Fibroblast of pulmonary artery (primary cell): Measurements from ENCODE around the gene HBZ.
"Not testable (repeated sequence)": the region's sequence is repeated elsewhere in the genome, so short reads cannot be mapped to it uniquely, and the experiment has no call there.

Source experiments
- DNase-seq: peaks from one replicate; pipeline ENCODE4 v3.0.0-alpha.2; 2010; ENCODE audit warnings: low read depth
- H3K4me3 ChIP-seq: replicated peaks from 2 replicates; pipeline ENCODE4 v1.5.1; 2011; ENCODE audit warnings: low read depth, mild to moderate bottlenecking, control low read depth, low read length, moderate library complexity
- CTCF ChIP-seq: IDR thresholded peaks from 2 replicates; pipeline ENCODE4 v1.5.1; 2011; ENCODE audit warnings: mild to moderate bottlenecking, control low read depth, low read length, inconsistent platforms; ENCODE audit errors: missing control alignments

The HBZ gene

GRCh38 chr16:120756-121155 lies 31.7 kb upstream of the HBZ start:
- no peak overlapping the region for H3K4me3 ChIP-seq
- no peak for TF ChIP-seq CTCF
- DNase-seq = no peak

GRCh38 chr16:122361-122760 lies 30.1 kb upstream of the HBZ start:
- H3K4me3 ChIP-seq = no peak overlapping the region
- DNase-seq = no peak
- TF ChIP-seq CTCF = no peak

GRCh38 chr16:123558-124350 lies 28.7 kb upstream of the HBZ start:
- not testable (repeated sequence) for H3K4me3 ChIP-seq, DNase-seq

- no peak for TF ChIP-seq CTCF
- H3K4me3 ChIP-seq = no peak overlapping the region
- DNase-seq = no peak
Measured at GRCh38 chr16:125011-125410, 27.4 kb upstream of the HBZ start.

- DNase-seq = no peak
- no peak for TF ChIP-seq CTCF
Measured at GRCh38 chr16:129075-129474, 23.4 kb upstream of the HBZ start.

GRCh38 chr16:130533-131173 lies 21.8 kb upstream of the HBZ start:
- TF ChIP-seq CTCF = no peak
- no peak for DNase-seq
- H3K4me3 ChIP-seq = no peak overlapping the region

More at GRCh38 chr16:129075-129474, 23.4 kb upstream of the HBZ start:
- no peak overlapping the region for H3K4me3 ChIP-seq

- DNase-seq = no peak
- no peak for TF ChIP-seq CTCF
- no peak overlapping the region for H3K4me3 ChIP-seq
Measured at GRCh38 chr16:132120-132519, 20.3 kb upstream of the HBZ start.
